Glutamatergic neuron (in vitro differentiated cells): Measurements from ENCODE around the gene PURA. TPM values are rescaled to one million over a fixed set of nuclear protein-coding genes. Genes with fewer than 3 reads are reported as not detected.
A peak's percentile ranks its signal among the peaks of the same experiment; 100 is the strongest.

Experiments
- DNase-seq: peaks from one replicate; pipeline ENCODE4 v3.0.0; 2022
- H3K27ac Mint-ChIP-seq: one replicate; pipeline ENCODE4 v1.8.0; 2020; ENCODE audit warnings: mild to moderate bottlenecking, mixed read lengths, inconsistent platforms; ENCODE audit not compliant: unreplicated experiment
- H3K27me3 Mint-ChIP-seq: one replicate; pipeline ENCODE4 v1.8.0; 2020; ENCODE audit warnings: mild to moderate bottlenecking, moderate library complexity, mixed read lengths, inconsistent platforms; ENCODE audit not compliant: unreplicated experiment
- H3K36me3 Mint-ChIP-seq: one replicate; pipeline ENCODE4 v1.8.0; 2020; ENCODE audit warnings: mild to moderate bottlenecking, mixed read lengths, inconsistent platforms; ENCODE audit not compliant: unreplicated experiment
- H3K4me1 Mint-ChIP-seq: one replicate; pipeline ENCODE4 v1.8.0; 2020; ENCODE audit warnings: mild to moderate bottlenecking, low read depth, mixed read lengths, inconsistent platforms; ENCODE audit not compliant: unreplicated experiment
- H3K4me3 Mint-ChIP-seq: one replicate; pipeline ENCODE4 v1.8.0; 2020; ENCODE audit warnings: mild to moderate bottlenecking, mixed read lengths, inconsistent platforms; ENCODE audit not compliant: unreplicated experiment
- H3K9me3 Mint-ChIP-seq: one replicate; pipeline ENCODE4 v1.8.0; 2020; ENCODE audit warnings: mild to moderate bottlenecking, moderate library complexity, mixed read lengths, inconsistent platforms; ENCODE audit not compliant: unreplicated experiment
- total RNA-seq: library from RNA; stranded (reverse); fragmentation: NEBNext Ultra II Directional; extraction: Animal tissue kit (Norgen Biotek cat#: 25700); gene quantifications from one replicate; pipeline ENCODE4 v1.2.1, GENCODE V29; 2021; ENCODE audit not compliant: unreplicated experiment
- TF ChIP-seq, protein P1 (sequence below): fragments of 200-600 bp; sonication (generic); IDR thresholded peaks from one replicate; pipeline ENCODE4 v1.5.0; 2021; ENCODE audit not compliant: partially characterized antibody, unreplicated experiment

The PURA gene
- total RNA-seq, 1 donor from 2014 or later, result 4.1 TPM

DNA sequence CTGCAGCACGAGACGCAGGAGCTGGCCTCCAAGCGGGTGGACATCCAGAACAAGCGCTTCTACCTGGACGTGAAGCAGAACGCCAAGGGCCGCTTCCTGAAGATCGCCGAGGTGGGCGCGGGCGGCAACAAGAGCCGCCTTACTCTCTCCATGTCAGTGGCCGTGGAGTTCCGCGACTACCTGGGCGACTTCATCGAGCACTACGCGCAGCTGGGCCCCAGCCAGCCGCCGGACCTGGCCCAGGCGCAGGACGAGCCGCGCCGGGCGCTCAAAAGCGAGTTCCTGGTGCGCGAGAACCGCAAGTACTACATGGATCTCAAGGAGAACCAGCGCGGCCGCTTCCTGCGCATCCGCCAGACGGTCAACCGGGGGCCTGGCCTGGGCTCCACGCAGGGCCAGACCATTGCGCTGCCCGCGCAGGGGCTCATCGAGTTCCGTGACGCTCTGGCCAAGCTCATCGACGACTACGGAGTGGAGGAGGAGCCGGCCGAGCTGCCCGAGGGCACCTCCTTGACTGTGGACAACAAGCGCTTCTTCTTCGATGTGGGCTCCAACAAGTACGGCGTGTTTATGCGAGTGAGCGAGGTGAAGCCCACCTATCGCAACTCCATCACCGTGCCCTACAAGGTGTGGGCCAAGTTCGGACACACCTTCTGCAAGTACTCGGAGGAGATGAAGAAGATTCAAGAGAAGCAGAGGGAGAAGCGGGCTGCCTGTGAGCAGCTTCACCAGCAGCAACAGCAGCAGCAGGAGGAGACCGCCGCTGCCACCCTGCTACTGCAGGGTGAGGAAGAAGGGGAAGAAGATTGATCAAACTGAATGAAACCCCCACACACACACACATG, 654 bp downstream of the PURA start:
- peaks cover 2% of the 10 kb centered on the region for H3K9me3 Mint-ChIP-seq
- no peaks in the 10 kb centered on the region for H3K36me3 Mint-ChIP-seq
- H3K27me3 Mint-ChIP-seq, result peaks cover 9% of the 10 kb centered on the region
- no peaks in the 10 kb centered on the region for H3K4me1 Mint-ChIP-seq
- TF ChIP-seq, protein P1, sequence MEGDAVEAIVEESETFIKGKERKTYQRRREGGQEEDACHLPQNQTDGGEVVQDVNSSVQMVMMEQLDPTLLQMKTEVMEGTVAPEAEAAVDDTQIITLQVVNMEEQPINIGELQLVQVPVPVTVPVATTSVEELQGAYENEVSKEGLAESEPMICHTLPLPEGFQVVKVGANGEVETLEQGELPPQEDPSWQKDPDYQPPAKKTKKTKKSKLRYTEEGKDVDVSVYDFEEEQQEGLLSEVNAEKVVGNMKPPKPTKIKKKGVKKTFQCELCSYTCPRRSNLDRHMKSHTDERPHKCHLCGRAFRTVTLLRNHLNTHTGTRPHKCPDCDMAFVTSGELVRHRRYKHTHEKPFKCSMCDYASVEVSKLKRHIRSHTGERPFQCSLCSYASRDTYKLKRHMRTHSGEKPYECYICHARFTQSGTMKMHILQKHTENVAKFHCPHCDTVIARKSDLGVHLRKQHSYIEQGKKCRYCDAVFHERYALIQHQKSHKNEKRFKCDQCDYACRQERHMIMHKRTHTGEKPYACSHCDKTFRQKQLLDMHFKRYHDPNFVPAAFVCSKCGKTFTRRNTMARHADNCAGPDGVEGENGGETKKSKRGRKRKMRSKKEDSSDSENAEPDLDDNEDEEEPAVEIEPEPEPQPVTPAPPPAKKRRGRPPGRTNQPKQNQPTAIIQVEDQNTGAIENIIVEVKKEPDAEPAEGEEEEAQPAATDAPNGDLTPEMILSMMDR, result no peak
- DNase-seq, result peak; percentile 68
- peak overlapping the region; percentile 90 for H3K4me3 Mint-ChIP-seq
- no peak overlapping the region for H3K27ac Mint-ChIP-seq

DNA sequence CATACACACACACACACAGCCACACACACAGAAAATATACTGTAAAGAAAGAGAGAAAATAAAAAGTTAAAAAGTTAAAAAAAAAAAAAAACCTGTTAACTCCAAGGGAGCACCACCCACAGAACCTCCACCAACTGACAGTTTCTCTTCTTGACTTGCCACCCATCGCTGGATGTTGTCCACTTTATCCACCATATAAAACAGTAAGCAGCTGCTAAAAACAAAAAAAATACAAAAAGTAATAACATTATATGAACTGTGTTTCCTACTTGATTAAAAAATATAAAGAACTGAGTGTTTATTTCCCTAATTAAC, 1.2 kb downstream of the PURA start:
- Mint-ChIP-seq H3K27ac (no peak overlapping the region), H3K36me3 (no peaks in the 10 kb centered on the region), H3K4me1 (no peaks in the 10 kb centered on the region), H3K9me3 (peaks cover 2% of the 10 kb centered on the region), H3K4me3 (peak overlapping the region; percentile 90), H3K27me3 (peaks cover 9% of the 10 kb centered on the region)
- no peak for DNase-seq
- TF ChIP-seq, protein P1, result no peak

DNA sequence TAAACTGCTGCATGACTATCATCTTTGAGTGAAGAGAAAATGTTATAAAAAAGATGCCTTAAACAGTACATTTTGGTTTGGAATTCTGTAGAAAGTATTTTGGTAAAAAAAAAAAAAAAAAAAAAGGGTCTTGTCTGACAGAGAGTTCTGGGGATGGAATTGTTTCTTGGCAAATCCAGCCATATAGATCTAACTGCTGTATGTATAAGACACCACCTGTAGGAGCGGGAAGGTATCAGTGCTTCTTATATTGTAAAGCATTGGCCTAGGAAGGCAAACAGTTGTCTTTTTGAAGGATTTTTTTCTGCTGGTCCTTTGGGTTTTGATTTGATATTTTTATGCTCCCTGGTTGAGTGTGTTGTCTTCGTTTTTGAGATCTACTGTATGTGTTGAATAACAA, 2.8 kb downstream of the PURA start:
- TF ChIP-seq, protein P1, result no peak
- Mint-ChIP-seq H3K36me3 (no peaks in the 10 kb centered on the region), H3K4me1 (no peaks in the 10 kb centered on the region), H3K4me3 (no peak overlapping the region), H3K27me3 (peaks cover 4% of the 10 kb centered on the region), H3K9me3 (peaks cover 2% of the 10 kb centered on the region), H3K27ac (no peak overlapping the region)
- DNase-seq, result no peak

DNA sequence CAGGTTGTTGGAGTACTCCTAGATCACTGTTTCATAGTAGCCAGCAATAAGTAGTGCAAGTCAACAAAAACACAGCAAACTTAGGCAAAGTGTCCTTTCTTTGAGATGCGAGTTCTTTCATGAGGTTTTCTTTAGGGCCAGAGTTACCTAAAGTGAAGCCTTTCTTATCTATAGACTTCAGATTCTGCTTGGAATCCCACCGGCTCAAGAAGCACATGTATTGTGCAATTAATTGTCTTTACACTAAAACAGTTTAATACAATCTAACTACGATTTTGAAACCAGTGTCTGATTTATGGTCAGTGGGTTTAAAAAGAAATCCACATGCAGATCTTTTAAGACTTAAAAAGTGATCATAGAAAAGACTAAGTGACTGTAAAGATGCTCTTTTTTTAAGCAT, 3.6 kb downstream of the PURA start:
- H3K36me3 Mint-ChIP-seq, result no peaks in the 10 kb centered on the region

More for the DNA sequence above, 3.6 kb downstream of the PURA start:
- Mint-ChIP-seq H3K9me3 (no peaks in the 10 kb centered on the region), H3K4me3 (no peak overlapping the region), H3K4me1 (no peaks in the 10 kb centered on the region), H3K27ac (no peak overlapping the region), H3K27me3 (no peaks in the 10 kb centered on the region)
- TF ChIP-seq, protein P1, result no peak
- DNase-seq, result no peak
